GM10248 (cell line): ENCODE results near the gene C22orf42.

Source experiments
- CTCF ChIA-PET: fragments of 300-600 bp; sonication (Branson Sonifier 250); formaldehyde crosslinking; extraction: SDS; loops from one replicate; lab custom pipeline; 2021; ENCODE audit warnings: antibody characterized with exemption; lab: Yijun Ruan, JAX
- POLR2A ChIA-PET: fragments of 350-650 bp; sonication (Branson Sonifier 250); formaldehyde crosslinking; extraction: SDS; loops from one replicate; lab custom pipeline; 2020; ENCODE audit warnings: antibody characterized with exemption; lab: Yijun Ruan, JAX
- DNase-seq: peaks from one replicate; pipeline ENCODE4 v3.0.0; 2012; ENCODE audit errors: extremely low spot score
- TF ChIP-seq, protein P1 (sequence below): IDR thresholded peaks from 2 replicates; pipeline ENCODE4 v1.5.1; 2012; ENCODE audit warnings: mild to moderate bottlenecking, low read depth; ENCODE audit errors: extremely low read depth, missing control alignments, control extremely low read depth

The C22orf42 gene

GRCh38 chr22:32119568-32120235 lies 39.4 kb downstream of the C22orf42 start:
- POLR2A ChIA-PET, result no interaction called here
- TF ChIP-seq, protein P1, sequence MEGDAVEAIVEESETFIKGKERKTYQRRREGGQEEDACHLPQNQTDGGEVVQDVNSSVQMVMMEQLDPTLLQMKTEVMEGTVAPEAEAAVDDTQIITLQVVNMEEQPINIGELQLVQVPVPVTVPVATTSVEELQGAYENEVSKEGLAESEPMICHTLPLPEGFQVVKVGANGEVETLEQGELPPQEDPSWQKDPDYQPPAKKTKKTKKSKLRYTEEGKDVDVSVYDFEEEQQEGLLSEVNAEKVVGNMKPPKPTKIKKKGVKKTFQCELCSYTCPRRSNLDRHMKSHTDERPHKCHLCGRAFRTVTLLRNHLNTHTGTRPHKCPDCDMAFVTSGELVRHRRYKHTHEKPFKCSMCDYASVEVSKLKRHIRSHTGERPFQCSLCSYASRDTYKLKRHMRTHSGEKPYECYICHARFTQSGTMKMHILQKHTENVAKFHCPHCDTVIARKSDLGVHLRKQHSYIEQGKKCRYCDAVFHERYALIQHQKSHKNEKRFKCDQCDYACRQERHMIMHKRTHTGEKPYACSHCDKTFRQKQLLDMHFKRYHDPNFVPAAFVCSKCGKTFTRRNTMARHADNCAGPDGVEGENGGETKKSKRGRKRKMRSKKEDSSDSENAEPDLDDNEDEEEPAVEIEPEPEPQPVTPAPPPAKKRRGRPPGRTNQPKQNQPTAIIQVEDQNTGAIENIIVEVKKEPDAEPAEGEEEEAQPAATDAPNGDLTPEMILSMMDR, result no peak
- CTCF ChIA-PET, result interaction anchor here (0.8 kb wide), 1 partner anchor 13 kb away, joined by 3 read pairs; no protein-coding TSS in a partner anchor
- no peak for DNase-seq

DNA sequence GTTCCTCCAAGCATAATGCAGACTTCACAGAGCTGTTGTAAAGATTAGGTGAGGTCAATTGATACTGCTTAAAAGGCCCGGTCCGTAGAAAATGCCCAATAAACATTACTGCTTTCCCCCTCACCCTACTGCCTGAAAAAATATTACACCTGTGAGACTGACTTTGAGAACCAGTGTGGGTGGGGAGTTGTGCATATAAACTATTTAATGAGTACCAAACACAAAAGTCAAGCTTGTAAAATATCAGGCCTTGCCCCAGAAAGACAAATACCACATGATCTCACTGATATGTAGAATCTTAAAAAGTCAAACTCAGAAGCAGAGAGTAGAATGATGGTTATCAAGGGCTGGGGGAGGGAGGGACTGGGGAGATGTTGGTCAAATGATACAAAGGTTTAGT lies 46.7 kb downstream of the C22orf42 start:
- ChIA-PET POLR2A (no interaction called here), CTCF (no interaction called here)
- TF ChIP-seq, protein P1, result no peak
- DNase-seq, result no peak

DNA sequence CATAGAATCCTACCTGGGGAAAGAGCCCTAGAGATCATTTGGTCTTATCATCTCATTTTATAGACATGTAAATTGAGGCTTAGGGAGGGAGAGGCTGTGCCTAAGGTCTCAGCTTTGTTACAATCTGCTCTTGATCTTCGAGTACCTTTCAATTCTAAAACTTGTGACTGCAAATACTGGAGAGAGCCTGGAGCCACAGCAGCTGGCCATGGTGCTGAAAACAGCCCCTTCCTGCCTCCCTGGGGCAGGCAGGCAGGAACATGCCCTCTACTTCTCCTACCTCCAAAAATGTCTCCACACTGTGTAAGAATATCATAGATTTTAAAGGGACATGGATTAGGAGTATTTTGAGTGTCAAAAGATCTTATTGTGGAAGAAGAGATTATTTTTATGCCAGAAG lies 52.2 kb downstream of the C22orf42 start:
- no peak for DNase-seq
- TF ChIP-seq, protein P1, result no peak
- ChIA-PET POLR2A (no interaction called here), CTCF (no interaction called here)

DNA sequence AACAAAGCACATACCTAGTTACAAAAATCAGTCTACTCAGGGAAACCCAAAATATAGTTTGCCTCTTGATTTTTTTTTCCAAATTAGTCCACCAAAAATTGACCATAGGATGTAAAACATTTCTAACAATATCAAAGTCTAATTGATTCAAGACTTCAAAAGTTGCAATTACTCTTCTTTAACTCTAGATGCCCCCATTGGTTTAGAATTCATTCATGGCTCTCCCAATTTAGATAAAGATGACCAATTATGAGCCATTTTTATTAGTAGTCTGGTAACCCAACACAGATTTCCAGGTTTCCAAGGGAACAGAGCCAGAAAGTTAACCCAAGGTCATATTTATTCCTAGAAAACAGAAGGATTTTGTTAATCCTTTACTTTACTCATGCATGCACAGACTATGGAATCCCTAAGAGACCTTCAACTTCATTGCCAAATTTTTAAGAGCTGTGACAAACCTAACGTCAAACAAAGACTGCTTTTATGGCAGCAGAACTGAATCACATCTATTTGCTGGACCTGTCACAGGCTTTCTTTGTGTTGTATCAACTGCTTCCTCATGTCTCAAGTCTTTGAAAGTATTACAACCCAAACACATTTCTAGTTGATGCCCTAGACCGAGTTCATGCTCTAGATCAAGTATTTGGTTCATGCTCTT lies 55.3 kb downstream of the C22orf42 start:
- CTCF ChIA-PET, result interaction anchor here (0.8 to 1.9 kb wide), 7 partner anchors 12 to 693 kb away, joined by 3 to 4 read pairs (median 4); no protein-coding TSS in a partner anchor
- no peak for DNase-seq

GRCh38 chr22:32100711-32101110 lies 58.4 kb downstream of the C22orf42 start:
- ChIA-PET CTCF (interaction anchor here (2.1 kb wide), 1 partner anchor 8 kb away, joined by 4 read pairs; no protein-coding TSS in a partner anchor), POLR2A (no interaction called here)

More for the DNA sequence above, 55.3 kb downstream of the C22orf42 start:
- TF ChIP-seq, protein P1, result peak; percentile 15
- POLR2A ChIA-PET, result no interaction called here

More at GRCh38 chr22:32100711-32101110, 58.4 kb downstream of the C22orf42 start:
- TF ChIP-seq, protein P1, result no peak
- no peak for DNase-seq
